GM18519 (cell line): ENCODE data around the gene LRSAM1.

Experiments
- ATAC-seq: cut with Tn5 transposase; IDR thresholded peaks from one replicate; pipeline ENCODE4 v1.9.1; 2021; ENCODE audit warnings: mild to moderate bottlenecking, moderate library complexity; ENCODE audit not compliant: unreplicated experiment, low FRiP score

LRSAM1 gene

DNA sequence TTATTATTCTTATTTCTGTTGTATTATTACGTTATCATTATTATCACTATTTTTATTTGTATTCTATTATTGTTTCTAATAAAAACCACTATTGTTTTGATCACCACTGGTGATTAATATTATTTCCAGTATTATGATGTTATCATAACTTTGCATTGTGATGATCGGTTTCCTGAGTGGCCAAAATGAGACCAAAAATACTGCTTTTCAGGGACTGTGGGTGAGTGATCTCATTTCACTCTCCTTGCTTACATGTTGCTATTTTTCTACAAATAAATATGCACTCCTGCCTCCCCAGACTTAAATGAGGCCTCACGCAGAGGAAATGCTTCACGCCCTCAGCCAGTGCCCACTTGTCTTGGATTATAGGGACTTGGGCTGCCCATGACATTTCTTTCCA lies 78.4 kb downstream of the LRSAM1 start:
- no peak for ATAC-seq

DNA sequence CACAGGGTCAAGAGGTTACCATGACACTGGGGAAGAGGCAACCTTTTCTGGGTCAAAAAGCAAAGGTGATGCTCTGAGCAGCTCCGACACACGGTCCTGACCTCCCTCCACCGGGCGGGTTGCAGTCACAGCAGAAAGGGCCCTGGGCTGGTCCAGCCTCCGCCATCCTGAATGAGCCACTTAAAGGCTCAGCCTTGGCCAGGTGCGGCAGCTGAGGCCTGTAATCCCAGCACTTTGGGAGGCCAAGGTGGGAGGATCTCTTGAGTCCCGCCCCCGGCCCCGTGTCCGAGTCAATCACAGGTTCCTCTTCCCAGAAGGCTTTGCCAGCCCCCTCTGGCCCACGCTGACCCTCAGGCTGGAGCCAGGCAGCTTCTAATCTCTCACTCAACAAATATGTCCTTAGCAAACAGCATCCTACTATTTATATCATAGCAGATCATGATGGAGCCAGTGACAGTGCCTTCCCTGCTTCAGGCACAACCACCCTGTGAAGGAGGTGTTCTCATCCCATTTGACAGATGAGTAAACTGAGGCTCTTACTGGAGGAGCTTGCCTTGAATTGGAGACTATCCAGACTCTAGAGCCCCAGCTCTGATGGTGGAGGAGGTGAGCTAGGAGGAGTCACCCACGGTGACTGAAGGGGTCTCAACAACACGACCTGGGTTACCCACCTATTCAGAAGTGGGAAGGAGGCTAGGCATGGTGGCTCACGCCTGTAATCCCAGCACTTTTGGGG lies 79.1 kb downstream of the LRSAM1 start:
- ATAC-seq, result no peak

DNA sequence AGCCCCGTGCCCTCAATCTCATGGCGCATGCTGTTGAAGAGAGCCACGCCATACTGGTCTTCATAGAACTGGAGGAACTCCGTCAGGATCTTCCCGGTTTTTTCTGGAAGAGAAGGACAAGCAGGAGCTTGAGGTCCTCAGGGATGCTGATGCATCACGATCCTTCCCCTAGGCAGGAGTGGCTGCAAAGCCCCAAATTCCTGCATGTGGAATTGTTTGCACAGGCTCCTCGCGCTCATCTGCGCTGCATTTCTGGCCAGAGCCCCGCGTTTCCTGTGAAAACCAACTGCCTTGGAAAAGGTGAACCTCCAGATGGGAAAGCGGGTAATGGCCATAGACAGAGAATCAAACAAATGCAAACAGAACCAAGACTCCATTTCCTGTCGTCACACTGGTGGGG lies 80.4 kb downstream of the LRSAM1 start:
- no peak for ATAC-seq

DNA sequence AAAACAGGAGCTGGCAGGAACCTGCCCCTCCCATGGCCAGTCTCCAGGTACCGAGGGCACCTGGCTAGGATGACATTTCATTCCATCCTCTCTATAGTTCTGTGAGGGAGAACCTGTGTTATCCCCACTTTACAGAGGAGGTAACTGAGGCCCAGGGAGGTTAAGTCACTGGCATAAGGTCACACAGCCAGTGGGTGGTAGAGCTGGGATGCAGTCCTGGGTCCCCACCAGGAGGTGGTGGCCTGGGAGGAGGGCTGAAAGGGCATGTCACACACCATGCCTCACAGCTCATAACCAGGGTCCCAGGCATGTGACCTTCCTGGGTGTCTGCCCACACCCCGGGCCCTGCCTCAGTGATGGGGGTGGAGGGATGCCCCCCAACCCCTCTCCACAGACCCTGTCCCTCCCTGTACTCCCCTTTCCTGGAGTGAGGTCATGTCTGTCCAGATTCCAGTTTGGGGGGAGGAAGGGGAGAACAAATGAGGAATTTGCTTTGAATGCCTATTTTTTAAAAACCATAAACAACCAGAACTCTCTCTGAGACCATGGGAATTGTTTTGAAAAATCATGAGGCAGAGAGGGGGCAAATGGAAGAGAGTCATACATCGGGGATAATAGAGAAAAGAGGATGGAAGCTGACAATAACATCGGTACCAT lies 83.1 kb downstream of the LRSAM1 start:
- no peak for ATAC-seq

DNA sequence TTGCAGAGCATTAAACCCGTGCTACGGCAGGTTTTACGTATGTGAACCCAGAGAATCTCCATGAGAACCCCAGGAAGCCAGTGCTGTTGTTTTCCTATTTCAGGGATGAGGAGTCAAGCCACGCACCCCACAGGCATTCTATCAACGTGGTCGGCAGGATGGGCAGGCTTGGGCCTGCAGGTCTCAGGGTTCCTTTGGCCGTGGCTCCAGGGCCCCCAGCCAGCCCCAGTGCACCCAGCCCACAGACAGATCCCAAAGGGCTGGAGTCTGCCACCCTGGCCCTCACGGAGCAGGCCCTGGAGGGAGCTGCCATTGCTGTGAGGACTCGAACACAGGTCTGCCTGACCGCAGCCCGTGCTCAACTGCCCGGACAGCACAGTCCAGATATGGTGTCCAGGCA lies 83.6 kb downstream of the LRSAM1 start:
- ATAC-seq, result no peak

DNA sequence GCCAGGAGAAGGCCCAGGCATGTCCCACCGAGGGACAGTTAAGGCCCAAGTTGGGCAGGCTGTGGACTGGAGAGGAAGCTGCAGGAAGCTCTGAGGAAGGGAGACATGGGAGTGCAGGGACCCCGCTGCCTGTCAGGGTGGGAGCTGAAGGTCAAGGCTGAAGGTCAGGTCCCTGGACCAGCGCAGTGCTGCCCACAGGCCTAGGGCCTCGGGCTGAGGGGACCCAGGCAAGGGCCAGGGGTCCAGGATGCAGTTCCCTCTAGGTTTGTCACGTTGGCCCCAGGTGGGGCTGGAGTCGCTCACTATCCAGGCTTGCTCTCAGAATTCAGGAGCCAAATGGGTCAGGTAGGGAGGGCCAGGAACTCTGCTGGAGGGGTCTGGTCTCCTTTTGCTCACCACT lies 84.1 kb downstream of the LRSAM1 start:
- ATAC-seq, result no peak

DNA sequence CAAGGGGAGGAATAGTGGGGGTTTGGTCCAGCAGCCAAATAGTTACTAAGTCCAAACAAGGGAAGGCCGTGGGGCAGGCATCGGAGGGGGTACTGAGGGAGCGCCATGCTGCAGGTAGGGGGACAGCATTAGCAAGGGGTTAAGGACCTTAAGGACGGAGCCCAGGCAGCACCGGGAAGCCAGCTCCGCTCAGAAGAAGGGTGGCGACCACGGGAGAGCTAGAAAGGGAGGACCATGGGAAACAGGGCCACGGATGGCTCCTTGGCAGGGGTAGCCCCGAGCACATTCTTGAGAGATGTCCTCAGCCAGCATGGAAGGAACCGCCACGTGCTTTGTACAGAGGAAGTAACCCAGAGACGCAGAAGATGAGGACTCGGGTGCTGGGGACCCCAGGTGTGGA lies 84.5 kb downstream of the LRSAM1 start:
- no peak for ATAC-seq

DNA sequence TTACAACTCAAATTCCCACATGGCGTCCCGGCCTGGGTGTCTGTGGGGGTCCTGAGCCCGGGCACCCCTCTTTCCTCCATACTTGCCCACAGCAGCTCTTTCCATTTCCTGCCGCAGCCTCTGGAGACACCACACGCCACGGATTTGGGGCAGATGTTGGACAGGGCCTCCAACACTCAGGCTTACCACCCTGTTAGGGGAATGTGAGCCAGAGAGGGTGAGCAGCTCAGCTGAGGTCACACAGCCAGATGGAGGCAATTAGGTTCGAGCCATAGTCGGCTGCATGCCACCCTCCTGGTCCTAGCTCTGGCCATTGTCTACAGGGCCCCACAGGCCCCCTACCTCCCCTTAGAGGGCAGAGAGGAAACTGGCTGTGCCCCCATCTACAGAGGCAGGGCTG lies 85.2 kb downstream of the LRSAM1 start:
- no peak for ATAC-seq

DNA sequence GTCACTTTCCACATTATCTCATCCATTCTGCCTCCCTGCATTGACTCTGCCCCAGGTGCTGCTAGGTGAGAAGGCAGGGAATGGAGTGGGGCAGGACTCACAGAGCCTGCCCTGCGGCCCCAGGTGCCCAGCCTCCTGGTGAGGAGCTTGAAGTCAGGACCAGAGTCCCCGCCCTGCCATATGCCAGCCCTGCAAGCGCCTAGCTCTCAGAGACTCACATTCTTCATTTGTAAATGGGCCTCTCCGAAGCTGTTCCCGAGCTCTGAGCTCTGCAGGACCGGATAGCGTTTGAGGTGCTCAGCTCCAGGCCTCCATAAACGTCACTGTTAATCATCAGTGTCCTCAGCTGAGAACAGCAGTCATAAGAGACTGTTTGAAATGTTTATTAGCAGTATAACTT lies 85.7 kb downstream of the LRSAM1 start:
- no peak for ATAC-seq

DNA sequence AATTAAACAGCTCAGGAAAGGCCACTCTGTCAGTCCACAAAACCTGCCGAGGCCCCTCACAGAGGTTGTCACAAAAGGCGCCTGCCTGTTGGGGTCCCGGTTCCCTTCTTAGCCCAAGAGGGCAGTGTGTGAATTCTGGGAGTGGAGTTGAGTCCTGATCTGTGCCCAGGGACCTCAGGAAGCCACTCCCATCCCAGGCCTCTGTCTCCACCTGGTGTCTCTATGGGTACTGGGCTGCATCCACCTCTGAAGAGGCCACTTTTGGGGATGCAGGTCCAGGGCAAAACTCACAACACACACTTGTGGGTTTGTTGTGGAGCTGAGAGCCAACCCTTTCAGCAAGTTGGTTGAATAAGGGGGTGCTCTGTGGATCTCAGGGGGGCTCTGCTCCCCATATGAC lies 86.5 kb downstream of the LRSAM1 start:
- no peak for ATAC-seq

DNA sequence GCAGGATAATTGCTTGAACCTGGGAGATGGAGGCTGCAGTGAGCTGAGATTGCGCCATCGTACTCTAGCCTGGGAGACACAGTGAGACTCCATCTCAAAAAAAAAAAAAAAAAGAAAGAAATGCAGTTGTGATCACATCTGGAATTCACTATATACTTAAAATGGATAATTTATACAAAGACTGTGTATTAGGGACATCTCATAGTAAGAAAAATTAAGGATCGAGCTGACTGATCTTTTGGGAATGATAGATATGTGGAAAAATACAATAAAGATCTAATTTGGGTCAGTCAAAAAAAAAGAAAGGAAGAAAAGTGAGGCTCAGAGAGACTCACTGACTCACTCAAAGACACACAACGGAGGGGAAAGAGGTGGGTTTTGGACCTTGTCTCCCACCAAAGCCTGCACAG lies 87.5 kb downstream of the LRSAM1 start:
- no peak for ATAC-seq

DNA sequence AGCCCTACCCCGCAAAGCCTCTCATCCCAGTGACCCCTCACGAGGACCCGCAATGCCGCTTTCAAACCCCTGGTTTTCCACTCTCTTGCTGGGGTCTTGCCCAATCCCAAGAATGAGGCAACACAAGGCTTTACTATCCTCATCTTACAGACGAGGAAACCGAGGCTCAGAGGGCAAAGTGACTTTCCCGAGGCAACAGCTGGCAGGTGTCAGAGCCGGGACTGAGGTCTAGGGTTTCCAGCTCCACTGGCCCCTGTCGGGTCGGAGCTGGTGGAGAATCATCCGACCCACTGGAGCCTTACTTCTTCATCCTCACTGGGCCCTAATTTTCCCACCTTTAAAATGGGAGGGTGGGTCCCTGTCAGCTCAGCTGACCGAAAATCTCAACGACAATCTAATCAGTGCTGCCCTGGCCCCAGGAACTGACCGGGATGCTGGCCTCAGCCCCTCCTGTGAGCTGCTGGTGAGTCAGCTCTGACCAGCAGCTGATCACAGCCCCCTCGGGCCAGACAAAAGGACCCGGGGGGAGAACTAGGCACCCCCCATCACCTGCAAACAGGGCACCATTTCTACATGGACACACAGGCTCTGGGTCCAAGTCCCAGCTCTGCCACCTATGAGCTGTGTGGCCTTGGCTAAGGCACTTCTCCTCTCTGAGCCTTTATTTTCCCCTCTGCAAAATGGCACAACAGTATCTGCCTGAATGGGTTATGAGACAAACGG lies 88.1 kb downstream of the LRSAM1 start:
- no peak for ATAC-seq

DNA sequence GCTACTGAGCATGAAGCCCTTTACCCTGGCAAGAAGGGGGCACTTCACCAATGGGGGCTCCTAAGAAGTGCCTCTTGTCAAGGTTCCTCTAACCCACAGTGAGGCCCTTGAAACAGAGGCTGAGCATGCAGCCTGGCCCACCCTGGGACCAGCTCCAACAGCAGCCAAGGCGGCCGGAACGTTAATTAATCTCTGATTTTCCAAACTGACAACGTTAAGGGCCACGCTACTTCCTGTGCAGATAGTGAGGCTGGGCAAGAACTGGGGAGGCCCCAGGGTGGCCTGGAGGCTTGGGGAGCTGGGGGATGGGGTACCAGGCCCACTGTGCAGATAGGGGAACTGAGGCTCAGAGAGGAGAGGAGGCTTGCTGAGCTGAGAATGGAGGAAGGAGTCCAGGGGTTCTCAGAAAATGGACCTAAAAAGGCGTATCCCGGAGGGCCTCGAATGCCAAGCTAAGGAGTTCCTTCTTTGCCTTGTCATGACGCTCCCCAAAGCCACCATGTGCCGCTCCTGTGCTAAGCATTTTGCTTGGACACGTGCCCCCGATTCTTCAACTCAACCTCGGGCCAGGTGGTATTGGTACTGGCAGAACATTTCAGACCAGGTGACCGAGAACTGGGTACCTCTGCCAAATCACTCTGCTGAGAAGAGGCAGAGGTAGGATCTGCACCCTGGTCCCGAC lies 88.8 kb downstream of the LRSAM1 start:
- no peak for ATAC-seq

DNA sequence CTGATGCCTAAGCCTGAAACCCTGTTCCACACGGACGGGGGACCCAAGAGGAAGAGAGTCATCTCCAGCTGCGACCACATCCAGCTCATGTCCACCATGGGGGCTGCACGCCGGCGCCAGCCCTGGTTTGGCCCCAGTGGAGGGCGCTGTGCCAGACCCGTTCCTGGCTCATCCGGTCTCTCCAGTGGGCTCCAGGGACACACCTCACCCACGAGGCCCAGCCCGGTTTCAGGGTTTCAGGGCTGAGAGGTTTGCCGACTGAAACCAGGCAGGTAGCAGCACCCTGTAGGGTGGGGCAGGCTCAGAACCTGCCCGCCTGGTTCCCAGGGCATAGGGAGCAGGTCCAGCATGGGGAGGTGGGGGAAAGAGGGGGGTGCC lies 89.3 kb downstream of the LRSAM1 start:
- no peak for ATAC-seq

DNA sequence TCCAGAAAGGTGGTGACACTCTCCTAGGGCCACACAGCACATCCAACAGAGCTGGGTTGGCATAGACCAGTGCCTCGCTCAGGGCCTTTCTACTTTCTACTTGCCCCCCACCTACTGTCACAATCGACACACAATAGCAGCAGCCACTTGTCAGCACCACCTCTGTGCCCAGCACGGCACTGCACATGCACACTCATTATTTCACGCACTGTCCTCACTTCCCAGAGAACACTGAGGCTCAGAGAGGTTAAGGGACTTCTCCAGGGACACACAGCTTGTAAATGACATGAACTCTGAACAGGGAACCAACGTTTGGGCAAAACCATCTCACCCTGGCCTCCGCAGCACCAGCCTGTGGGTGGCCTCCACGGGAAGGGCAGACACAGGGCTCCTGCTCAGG lies 89.9 kb downstream of the LRSAM1 start:
- no peak for ATAC-seq

DNA sequence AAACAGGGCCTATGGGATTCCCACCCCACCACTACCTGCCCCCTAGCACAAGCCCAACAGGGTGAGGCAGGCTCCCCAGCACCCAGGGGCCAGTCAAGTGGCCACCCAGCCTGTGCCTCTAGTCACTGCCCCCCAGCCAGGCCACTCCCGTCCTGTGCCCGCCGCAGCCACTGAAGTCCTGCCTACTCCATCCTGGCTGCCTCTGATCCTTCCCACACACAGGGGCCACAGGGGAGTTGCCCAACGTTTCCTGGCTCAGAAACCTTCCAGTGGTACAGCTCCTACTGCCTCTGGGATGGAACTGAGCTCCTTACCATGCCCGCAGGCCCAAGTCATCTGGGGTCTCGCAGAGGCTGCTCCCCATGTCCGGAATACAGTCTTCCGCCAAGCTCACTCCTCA lies 90.6 kb downstream of the LRSAM1 start:
- ATAC-seq, result no peak

DNA sequence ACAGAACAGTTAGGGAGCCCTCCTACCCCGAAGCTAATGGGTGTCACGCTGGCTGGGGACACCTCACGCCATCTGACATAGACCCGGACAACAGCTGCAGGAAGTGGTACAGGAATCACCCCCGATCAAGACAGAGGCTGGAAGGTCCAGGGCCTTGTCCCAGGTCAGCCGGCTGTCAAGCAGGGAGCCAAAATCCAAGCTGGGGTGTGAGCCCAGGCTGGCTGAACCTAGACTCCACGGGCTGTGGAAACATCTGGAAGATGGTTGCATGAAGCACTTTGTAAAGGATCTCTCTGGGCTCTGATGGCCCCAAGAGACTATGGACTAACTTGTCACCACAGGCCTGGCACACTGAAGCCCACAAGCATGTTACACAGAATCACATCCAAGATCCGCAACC lies 91.9 kb downstream of the LRSAM1 start:
- ATAC-seq, result no peak

DNA sequence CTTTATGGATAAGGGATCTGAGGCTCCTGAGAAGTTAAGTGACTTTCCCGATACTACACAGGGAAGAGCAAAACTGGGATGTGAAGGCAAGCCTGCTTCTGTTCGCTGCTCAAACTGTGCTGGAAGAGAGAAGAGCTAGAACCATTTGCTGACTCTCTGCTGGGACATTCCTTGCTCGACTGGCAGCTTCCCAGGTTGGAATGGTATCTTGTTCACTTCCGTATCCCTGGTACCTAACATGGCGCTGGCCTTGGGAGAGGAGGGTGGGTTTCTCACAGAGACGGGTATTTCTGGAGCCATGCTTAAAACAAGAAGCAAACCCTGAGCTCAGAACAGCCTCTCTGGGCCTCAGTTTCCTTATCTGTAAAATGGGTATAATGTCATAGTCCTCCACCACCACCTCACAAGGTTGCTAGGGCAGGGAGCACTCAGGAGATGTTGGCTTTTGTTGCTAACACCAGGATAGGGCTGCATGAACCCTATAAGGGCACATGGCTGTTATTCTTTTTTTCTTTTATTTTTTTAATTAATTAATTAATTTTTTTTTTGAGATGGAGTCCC lies 92.7 kb downstream of the LRSAM1 start:
- no peak for ATAC-seq

DNA sequence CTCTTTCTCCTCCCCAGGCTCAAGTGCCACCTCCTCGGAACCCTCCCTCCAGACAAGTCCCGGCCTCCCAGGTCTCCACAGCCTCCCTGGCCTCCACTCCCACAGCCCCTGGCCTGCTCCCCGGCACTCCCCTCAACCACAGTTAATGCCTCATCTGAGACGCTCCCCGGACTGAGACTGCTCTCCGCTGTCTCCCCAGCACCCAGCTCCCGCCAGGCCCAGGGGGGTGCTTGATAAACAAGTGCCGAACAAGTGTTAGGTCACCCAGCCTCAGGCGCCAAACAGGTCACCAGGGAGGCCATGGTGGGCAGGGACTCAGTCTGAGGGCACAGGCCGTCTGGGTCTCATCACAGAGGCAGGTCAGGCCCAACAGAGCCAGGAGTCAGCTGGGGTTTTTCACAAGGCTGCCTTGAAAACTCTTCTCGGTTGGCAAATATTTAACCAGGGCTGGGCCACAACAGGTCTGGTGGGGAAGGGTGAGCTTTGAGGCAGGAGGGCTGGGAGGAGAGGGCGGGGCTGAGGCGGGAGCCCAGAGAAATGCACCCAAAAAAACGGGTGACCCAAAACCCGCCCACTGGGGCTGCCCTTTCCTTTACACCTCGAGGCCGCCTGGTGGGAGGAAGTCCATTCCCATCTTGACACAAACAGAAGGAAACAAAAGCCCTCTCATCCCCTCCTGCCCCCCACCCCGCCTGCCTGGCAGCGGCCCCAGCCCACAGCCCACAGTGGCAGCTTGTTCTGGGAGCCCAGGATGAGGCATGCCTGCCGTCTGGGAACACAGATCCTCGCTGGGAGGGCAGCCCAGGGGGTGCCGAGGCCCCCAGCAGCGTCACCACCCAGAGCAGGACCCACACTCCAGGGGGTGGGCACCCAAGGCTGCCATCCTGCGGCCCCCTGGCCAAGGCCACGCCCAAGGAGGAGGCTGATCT lies 94.2 kb downstream of the LRSAM1 start:
- no peak for ATAC-seq
